ENCODE data around the gene MAGI1.
"Not testable (repeated sequence)": the region's sequence is repeated elsewhere in the genome, so short reads cannot be mapped to it uniquely, and the experiment has no call there.

The MAGI1 gene

DNA sequence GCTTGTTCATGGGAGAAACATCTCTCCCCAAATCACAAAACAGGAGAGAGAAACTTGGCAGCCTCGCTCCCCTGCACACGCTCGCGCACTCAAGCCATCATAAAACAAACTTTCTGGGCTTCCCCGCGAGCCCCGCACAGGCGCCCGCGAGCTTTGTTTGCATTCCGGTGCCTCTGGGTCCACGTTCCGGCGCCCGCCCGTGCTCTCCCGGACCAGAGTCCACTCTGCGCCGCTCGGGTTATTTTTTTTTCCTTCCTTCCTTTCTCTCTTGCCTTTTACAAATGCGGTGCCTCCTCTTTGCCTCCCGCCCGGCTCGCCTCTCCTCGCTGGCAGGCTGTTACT, 363 bp downstream of the MAGI1 start:
- no peak for DNase-seq

DNA sequence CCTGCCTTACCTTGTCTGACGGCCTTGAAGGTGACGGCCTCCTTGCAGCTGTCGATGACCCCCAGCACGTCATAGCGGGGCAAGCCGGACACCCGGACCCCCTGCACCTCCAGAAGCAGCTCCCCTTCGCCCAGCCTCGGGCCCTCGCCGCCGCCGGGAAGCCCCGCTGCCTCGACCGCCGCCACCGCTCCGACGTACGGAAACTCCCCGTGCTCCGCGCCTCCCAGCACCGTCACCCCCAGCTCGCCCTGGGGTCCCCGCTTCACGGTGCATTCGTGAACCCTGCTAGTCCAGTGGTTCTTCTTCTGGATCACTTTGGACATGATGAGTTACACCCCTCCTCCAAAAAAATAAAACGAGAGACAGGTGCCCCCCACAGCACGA, 740 bp downstream of the MAGI1 start:
- no peak for DNase-seq

DNA sequence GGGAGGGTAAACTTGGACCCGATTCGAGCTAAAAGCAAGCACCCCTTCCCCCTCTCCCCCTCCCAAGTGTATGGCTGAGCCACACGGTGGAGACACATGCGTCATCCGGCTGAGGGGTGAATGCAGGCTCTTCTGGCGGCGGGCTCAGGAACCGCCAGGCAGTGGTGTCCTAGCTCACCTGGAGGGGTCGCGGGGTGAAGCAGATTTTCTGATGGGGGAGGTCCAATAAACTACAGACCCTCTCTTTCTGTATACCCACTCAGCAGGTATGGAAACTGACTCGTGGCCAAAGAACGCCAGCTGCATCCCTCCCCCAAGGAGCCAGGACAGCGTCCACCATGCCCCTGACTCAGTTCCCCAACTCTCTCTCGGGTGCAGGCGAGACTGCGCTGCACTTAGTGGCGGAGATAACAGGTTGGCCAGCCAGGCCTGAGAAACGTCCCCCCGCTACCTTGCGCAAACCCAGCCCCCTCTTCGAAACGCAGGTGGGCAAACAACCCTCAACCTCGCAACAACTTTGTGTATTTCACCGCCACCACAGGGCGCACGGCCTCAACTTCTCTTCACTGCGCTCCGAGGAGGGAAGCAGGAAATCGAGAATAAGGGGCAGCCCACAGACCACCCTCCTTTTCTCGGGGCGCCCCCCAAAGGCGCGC, 1.3 kb downstream of the MAGI1 start:
- peak; percentile 42 for DNase-seq

DNA sequence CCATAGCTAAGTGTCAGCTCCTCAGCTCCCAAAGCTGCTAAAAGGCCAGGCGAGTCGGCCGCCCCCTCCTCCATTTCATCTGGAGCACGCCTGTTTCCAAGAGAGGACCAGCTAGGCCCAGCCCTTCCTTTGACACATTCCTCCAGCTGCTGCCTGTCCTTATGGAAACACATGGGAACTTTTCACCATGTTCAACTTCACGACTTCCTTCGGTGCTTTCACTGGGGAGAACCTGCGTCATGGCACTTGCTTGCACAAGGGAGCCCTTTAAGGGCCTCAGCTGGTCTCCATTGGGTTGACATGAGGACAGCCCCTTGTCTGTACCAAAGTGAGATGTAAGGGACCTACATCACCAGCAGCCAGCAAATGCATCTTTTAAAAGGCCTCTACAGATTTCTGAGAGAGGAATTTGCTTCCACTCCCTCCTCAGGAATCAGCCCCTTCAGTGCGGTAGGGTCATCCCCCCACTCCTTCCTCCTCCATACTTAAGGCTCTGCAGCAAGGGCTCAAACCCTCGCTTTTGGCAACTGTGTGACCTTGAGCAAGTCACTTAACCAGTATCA, 2.1 kb downstream of the MAGI1 start:
- no peak for DNase-seq

DNA sequence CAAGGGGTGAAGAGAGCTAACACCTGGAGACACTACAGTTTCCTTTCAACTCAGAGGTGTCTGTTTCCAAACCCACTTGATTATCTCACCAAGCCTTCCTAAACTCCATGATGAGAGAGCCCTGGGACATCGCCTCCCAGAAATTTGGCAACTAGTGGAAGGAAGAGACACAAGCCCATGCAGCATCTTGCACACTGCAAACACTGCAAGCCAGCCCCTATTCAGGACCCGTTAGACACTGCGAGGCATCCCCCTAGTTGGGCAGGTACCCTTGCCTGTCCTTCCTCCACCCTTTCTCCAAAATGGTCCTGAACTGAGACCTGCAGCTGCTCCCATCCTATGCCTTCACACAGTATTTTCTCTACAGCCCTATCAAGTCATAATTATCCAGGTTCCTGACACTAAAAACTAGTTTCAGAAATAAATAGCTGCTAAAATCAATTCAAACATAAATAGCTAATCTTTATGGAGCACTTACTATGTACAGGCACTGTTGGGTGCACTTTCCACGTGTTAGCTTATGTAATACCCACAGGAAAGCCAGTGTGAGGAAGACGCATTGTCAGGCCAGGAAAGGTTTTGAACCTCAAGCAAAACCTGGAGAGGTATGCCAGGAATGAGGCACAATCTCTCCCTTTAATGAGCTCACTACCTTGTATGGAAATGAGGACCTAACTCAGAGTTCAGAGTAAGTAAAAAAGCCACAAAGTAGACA, 2.8 kb downstream of the MAGI1 start:
- DNase-seq: no peak

DNA sequence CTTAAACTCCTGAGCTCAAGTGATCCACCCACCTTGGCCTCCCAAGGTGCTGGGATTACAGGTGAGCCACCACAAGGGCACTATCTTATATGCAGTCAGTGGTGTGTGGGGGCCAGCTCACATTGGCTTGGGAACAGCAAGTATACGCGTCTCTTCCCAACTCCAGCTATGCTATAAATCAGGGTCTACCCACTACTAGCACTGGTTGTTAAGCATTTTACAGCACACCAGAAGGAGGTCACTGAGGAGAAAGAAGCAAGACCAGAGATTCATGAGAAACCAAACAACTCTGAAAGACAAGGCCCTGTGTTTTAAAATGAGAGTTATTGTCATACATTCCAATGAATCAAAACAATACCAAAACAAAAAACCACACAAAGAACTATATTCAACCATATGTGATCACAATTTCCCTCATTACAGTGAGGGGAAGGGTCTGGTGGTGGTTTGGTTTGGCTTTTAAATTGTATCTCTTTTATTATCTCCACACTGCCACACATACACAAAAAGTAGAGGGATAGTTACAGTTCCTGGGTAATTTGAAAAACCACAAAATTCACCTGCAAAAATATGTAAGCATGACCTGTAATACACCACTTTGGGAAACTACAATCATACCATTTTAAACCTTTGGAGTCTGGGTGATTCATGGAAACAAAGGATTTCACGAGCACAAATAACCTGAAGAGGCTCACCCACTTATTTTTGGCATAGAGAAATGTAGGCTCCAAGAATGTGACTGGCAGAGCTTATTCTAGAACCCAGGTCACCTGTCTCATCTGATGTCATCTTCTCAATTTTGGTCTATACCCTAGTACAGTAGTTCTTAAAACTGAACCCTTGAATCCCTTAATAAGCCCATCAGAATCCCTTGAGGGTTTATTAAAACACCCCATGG, 5.2 kb downstream of the MAGI1 start:
- no peak for DNase-seq

DNA sequence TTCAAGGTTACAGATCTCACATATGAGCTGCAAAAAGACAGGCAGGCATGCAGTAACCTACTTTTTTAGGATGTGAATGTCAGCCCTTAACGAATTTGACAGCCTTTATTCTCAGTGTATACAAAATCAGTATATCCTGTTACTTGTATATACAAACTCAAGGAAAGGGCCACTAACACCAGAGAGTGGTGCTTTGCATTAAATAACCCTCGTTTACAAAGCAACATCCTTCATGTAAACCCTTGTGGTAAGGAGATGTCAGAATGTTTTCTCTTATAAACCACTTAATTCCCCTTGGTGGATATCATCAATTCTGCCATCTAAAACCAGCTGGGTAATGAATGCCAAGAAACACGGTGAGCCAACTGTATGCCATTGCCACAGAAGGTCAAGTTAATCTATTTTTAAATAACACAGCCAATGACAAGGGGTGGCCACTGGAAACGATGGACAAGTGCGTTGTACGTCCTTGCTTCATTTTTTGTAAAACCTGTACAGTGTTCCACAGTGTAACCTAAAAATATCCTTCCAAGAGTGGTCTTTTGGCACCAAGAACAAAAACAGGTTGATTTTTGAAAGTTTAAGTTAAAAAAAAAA, 7.5 kb downstream of the MAGI1 start:
- DNase-seq: no peak

DNA sequence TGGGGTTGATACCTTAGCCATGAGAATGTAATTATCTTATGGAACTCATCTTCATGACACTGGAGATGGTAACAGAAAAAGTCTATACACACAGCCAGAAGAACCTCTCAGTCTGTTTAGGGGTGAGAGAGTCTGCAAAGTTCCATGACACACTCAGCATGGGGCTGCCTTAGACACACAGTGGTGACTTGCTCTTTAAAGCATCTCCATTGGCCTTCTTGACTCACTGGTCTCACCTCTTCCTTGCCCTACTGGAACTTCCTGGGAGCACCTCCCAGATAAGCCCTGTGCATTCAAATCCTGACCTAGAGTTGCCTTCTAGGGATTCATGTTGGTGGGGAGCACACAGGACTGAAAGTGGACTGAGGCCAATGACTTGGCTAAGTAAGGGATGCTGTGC, 9.3 kb downstream of the MAGI1 start:
- no peak for DNase-seq

DNA sequence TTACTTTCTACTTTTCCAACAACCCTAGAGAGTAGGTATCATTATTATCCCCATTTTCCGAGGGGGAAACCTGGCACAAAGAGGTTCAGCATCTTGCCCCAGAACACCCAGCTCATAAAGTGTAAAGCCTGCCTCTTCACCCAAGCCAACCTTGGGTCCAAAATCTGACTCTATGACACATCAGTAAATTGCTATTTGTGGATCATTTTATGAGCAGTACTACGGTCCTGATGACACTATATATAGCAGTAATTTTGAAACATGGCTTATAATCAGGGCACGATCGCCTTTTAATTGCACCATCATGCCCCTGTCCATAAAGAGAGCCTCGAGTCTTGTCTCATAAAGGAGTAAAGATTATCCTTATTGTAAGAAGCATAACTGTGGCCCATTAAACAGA, 9.7 kb downstream of the MAGI1 start:
- no peak for DNase-seq

DNA sequence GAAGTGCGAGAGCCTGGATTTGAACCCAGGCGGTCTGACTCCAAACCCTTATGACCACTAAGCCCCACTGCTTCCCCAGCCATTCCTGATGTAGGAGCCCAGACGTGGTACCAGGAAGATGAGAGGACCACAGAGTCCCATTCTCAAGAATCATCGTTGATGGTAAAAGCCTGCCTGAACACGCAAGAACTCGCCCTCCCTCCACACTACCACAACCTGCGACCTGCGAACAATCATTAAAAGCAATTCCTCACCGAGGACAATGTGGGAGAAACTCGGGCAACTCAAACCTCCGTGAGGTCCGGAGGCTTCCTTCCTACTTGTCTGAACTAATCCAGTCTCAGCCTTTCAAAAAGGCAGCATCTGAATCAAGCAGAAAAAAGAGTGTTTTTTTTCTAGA, 10.3 kb downstream of the MAGI1 start:
- no peak for DNase-seq

DNA sequence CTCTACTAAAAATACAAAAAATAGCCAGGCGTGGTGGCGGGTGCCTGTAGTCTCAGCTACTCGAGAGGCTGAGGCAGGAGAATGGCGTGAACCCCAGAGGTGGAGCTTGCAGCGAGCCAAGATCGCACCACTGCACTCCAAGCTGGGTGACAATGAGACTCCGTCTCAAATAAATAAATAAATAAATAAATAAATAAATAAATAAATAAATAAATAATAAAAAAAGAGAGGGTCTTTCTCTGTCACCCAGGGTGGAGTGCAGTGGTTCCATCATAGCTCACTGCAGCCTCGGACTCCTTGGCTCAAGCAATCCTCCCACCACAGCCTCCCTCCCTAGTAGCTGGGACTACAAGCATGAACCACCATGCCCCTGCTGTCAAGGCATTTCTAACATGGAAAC, 11.6 kb downstream of the MAGI1 start:
- DNase-seq: not testable (repeated sequence)

DNA sequence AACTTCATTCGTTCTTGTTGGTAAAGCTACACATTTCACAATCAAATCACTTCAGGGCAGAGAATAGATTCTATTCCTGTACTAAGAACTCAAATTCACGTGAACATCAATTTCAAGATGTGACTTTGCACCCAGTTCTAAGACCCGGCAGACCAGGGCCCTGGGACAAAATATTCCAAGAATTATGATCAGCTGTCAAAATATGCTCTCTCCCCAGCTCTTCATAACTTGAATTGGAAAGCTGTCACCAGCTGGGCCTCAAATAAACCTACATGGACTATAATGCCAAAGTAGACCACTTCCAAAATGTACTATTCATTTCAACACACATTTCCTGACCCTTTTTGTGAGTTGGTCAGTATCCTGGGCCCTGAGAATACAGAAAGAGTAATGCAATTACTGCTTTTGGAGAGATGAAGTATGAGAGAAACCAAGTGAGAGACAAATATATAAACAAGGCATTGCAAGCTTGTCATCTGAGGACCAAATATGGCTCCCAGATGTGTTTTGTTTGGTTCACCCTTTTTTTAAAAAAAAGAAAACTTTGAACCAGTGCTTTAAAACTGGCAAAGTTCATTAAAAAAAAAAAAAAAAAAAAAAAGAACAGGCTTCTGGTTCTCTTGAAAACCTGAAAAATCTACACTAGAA, 14.9 kb downstream of the MAGI1 start:
- peak; percentile 27 for DNase-seq

DNA sequence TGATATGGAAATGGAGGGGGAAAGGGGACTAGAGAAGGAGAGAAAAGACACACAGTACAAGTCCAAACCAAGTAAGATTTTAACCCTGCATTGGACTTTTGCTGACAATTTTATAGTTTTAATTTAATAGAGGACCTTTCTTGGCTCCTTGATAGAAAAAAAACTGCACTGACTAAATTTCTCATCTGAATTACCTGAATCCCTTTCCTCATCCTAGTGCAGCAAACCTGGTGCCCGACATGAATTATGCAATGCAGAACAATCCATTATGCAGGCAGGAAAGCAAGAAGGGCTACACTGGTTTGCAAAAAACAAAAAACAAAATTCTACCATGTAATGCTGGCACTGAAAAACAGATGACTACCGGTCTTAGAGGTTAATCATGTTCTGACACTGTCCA, 15.5 kb downstream of the MAGI1 start:
- no peak for DNase-seq

DNA sequence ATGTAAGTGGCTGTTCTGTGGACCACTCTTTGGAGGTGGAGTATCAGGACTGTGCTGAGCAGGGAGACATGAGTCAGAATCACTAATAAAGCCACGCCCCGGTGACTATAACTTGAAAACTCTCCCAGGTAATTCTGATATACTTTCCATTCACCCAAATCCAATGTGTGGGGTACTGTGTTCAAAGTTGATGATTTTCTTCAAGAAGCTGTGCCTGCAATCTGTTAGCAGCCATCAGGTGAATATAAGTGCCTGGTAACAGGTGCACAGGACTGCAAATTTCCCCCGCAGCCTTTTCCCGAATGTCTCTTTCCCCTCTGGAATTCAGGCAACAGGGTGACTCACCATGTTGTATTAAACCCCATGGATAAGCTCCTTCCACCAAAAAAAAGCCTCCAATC, 17.0 kb downstream of the MAGI1 start:
- peak; percentile 47 for DNase-seq

DNA sequence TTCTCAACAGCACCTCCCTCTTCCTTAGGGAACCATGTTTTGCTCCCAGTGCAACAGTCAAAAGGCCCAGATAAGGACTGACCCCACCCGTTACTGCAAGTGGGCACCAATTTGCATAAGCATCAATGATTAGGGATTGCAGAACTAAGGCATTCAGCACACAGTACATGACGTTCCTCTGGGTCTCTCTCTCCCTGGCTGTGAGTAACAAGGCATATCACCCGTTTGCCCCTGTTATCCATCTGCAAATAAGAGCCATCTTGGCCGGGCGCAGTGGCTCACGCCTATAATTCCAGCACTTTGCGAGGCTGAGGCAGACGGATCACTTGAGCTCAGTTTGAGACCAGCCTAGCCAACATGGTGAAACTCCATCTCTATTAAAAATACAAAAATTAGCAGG, 18.8 kb downstream of the MAGI1 start:
- DNase-seq: no peak

DNA sequence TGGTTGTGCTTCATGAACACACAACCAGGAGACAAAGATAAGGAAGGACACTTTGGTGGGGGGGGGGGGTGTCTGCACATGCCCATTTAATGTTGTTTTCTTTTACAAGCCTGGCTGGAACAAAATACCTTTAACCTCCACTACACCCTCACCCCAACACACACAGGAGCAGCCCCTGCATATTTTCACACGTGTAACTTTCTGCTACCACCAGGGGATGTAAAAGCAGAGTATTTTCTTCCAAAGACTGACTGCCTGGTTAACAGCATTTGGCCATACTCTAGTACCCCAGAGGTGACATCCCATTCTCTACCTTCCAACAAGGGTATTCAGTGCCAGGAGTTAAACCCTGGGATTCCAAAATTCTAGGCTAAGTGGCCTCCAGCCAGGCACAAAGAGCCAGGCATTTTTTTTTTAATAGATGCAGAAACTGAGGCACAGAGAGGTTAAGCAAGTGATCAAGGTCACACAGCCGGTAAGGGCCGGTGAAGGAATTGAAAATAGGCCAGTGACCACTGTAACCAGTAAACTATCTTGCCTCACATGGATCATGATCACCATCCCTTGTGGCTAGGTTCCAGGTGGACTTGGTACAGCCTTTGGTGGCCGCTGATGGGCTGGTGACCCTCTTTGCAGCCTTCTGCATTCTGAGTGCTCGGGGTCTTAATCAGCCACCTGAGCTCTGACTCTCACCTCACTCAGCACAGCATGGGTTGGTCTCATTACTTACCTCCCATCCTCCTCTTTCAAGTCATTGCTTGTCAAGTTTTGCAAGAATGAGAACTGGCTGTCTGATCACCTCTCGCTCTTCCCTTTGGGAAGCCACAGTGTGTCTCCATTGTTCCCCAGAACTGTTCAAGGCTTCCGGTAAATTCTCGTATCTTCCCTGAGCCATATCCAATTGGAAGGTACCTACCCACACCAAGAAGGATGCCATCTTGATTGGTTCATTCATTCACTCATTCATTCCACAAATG, 20.4 kb downstream of the MAGI1 start:
- DNase-seq: no peak

DNA sequence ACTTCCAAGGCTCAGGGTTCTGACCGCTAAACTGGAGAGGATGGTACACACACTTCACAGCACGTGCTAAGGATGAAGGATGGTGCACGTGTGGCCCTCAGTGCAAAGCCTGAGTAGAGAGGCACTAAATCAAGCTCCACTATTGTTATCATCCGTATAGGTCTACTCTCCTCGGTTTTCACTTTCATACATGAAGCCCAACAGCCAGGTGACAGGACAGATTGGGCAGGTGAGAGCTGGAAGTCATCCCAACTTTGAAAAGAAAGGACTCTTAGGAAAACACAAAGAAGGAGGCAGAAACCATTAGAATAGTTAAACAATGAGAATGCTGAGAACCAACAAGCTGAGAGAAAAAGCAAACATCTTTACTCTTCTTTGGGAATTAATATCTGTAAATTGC, 21.1 kb downstream of the MAGI1 start:
- no peak for DNase-seq

DNA sequence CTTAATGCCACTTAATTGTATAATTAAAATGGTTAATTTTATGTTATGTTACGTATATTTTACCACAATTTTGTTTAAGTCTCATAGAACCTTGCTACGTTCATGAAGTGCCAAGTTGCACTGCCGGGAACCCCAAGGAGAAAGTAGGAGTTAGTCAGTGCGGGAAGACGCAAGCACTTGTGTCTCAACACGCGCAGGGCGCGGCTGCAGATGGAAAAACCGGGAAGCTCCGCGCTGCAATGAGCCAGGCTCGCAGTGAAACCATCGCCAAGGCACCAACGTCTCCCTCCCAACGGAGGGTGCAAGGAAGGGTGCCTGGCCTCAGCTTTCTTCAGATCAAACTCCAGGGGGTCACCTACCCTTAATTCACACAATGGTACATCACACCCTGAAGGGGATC, 21.6 kb downstream of the MAGI1 start:
- no peak for DNase-seq

DNA sequence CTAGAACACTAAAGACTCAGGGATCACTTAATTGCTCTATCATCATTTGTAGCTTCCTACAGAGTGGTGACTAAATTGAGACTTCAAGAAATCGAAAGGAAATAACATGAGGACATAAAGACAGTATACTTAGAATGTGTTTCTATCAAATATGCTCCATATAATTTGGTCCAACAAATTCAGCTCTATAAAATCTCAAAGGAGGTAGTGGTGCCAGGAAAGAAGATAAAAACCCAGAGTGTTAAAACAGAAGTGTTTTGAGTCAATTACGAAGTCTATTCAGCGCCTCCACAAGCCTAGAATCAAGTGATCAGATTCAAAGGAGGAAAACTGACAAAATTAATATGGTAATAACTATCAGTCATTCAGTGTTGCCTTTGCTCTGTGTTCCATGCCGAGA, 22.9 kb downstream of the MAGI1 start:
- no peak for DNase-seq

DNA sequence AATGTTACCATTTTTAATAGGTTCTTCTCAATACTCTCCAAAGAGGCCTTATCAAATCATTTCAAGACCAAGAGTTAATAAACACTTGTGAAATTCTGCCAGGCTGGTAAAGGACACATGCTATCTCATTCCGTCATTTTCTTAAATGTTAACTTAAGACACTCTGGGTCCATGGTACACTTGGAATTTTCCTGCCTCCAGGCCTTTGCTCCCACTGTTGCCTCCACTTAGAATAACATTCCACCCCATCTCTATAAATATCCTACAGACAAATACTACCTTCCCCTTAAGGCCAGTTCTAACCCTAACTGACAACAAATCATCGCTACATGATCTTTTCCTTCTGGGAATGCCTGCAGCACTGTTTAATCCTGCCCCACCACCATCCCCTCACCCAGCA, 24.1 kb downstream of the MAGI1 start:
- DNase-seq: no peak

DNA sequence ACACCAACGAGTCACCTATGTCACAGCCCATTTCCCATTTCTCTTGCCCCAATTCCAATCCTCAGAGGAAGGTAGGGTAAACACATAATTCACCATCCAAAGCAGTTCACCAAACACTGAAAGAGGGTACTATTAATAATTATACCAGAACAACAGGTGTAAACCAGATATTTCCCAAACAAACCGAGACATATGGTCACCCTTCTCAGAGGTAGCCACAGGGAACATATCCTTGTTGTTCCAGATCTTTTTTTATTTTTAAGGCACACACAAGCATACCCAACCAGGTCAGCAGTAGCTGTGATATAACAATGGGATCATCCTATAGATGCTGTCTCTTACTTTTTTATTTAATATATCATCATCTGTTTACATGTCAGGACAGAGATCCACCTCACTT, 24.7 kb downstream of the MAGI1 start:
- DNase-seq: no peak

DNA sequence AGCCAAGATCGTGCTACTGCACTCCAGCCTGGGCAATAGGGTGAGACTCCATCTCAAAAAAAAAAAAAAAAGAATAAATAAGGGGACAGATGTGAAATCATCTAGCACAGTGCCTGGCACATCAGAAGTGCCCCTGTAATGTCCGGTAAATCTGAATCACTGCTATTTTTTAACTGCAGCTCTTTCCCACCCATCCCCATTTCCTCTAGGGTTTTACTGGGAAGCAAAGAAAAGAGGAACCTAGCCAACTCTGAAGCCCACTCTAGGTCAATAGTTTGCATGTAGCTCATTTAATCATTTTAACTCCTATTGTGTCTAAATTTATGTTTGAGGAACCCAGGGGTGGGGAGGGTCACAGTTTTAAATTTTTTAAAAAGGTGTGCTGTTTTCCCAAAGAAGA, 26.0 kb downstream of the MAGI1 start:
- no peak for DNase-seq
